ENCODE results near the gene BICDL2.

BICDL2 gene

GRCh38 chr16:3023669-3024478 lies 12.9 kb downstream of the BICDL2 start, which contains the start of the genes HCFC1R1 and THOC6 (continued):
- TF ChIP-seq ZNF76 (tag by site-specific recombination; IDR thresholded peaks at IDR 0.05; ENCODE audit: borderline replicate concordance, low read depth): peak; percentile 100
- peak; percentile 88 for TF ChIP-seq ZNF843 (tag by site-specific recombination; IDR thresholded peaks at IDR 0.05)
- peak; percentile 96 for TF ChIP-seq GLIS1 (tag by site-specific recombination; IDR thresholded peaks at IDR 0.05)
- peak; percentile 12; the same call in 1 of the 2 replicates for TF ChIP-seq ZBTB21 (tag by site-specific recombination; IDR thresholded peaks at IDR 0.05)
- TF ChIP-seq ZBTB1 (tag by site-specific recombination; IDR thresholded peaks at IDR 0.05): 0 out of 2 replicates have a peak, but pooled peaks have one; percentile 12
- TF ChIP-seq ZNF629 (tag by site-specific recombination; IDR thresholded peaks at IDR 0.05): peak; percentile 78
- TF ChIP-seq ZBTB8A (tag by site-specific recombination; IDR thresholded peaks at IDR 0.05): peak; percentile 88
- no peak for TF ChIP-seq ZNF416 (tag by site-specific recombination; IDR thresholded peaks at IDR 0.05)
- TF ChIP-seq WT1 (tag by site-specific recombination; IDR thresholded peaks at IDR 0.05): 0 out of 2 replicates have a peak, but pooled peaks have one; percentile 9
- 0 out of 2 replicates have a peak, but pooled peaks have one; percentile 71 for TF ChIP-seq ZNF660 (tag by site-specific recombination; IDR thresholded peaks at IDR 0.05)
- peak; percentile 90 for TF ChIP-seq KLF1 (tag by site-specific recombination; IDR thresholded peaks at IDR 0.05)
- TF ChIP-seq ZXDB (tag by site-specific recombination; IDR thresholded peaks at IDR 0.05): peak; percentile 94
- TF ChIP-seq ZNF24 (tag by site-specific recombination; IDR thresholded peaks at IDR 0.05): peak; percentile 94
- TF ChIP-seq REST (tag by site-specific recombination; IDR thresholded peaks at IDR 0.05): 0 out of 2 replicates have a peak, but pooled peaks have one; percentile 15
- TF ChIP-seq ZNF610 (tag by site-specific recombination; IDR thresholded peaks at IDR 0.05; ENCODE audit: borderline replicate concordance): peak; percentile 96
- TF ChIP-seq HOXD13 (CRISPR knock-in tag; IDR thresholded peaks at IDR 0.05; ENCODE audit: borderline replicate concordance): no peak
- TF ChIP-seq ZNF530 (tag by site-specific recombination; IDR thresholded peaks at IDR 0.05; ENCODE audit: low read depth): no peak
- no peak for TF ChIP-seq ZNF354C (tag by site-specific recombination; IDR thresholded peaks at IDR 0.05; ENCODE audit: borderline replicate concordance, low read depth)
- TF ChIP-seq, protein P1, sequence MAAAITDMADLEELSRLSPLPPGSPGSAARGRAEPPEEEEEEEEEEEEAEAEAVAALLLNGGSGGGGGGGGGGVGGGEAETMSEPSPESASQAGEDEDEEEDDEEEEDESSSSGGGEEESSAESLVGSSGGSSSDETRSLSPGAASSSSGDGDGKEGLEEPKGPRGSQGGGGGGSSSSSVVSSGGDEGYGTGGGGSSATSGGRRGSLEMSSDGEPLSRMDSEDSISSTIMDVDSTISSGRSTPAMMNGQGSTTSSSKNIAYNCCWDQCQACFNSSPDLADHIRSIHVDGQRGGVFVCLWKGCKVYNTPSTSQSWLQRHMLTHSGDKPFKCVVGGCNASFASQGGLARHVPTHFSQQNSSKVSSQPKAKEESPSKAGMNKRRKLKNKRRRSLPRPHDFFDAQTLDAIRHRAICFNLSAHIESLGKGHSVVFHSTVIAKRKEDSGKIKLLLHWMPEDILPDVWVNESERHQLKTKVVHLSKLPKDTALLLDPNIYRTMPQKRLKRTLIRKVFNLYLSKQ (tag by site-specific recombination; IDR thresholded peaks at IDR 0.05; ENCODE audit: borderline replicate concordance): 0 out of 2 replicates have a peak, but pooled peaks have one; percentile 61
- no peak for TF ChIP-seq ZNF654 (tag by site-specific recombination; IDR thresholded peaks at IDR 0.05; ENCODE audit: low read depth)
- TF ChIP-seq ZNF398 (tag by site-specific recombination; IDR thresholded peaks at IDR 0.05): no peak
- TF ChIP-seq KLF10 (tag by site-specific recombination; IDR thresholded peaks at IDR 0.05): peak; percentile 73; the same call in 1 of the 2 replicates
- peak; percentile 58; the same call in 1 of the 2 replicates for TF ChIP-seq KLF7 (tag by site-specific recombination; IDR thresholded peaks at IDR 0.05; ENCODE audit: borderline replicate concordance)
- TF ChIP-seq, protein P2, sequence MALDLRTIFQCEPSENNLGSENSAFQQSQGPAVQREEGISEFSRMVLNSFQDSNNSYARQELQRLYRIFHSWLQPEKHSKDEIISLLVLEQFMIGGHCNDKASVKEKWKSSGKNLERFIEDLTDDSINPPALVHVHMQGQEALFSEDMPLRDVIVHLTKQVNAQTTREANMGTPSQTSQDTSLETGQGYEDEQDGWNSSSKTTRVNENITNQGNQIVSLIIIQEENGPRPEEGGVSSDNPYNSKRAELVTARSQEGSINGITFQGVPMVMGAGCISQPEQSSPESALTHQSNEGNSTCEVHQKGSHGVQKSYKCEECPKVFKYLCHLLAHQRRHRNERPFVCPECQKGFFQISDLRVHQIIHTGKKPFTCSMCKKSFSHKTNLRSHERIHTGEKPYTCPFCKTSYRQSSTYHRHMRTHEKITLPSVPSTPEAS (tag by site-specific recombination; IDR thresholded peaks at IDR 0.05): no peak
- no peak for TF ChIP-seq ZNF529 (tag by site-specific recombination; IDR thresholded peaks at IDR 0.05; ENCODE audit: insufficient replicate concordance)
- TF ChIP-seq ZNF621 (tag by site-specific recombination; IDR thresholded peaks at IDR 0.05): no peak
- TF ChIP-seq, protein P3, sequence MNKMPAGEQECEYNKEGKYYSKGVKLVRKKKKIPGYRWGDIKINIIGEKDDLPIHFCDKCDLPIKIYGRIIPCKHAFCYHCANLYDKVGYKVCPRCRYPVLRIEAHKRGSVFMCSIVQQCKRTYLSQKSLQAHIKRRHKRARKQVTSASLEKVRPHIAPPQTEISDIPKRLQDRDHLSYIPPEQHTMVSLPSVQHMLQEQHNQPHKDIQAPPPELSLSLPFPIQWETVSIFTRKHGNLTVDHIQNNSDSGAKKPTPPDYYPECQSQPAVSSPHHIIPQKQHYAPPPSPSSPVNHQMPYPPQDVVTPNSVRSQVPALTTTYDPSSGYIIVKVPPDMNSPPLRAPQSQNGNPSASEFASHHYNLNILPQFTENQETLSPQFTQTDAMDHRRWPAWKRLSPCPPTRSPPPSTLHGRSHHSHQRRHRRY (tag by site-specific recombination; IDR thresholded peaks at IDR 0.05): no peak

All from HEK293 (cell line).